ENCODE measurements around the gene CAV3. TPM values are rescaled to one million over a fixed set of nuclear protein-coding genes. Genes with fewer than 3 reads are reported as not detected.

CAV3 gene
- total and polyA plus RNA-seq, 10 of the 15 experiments (the other 5 are each of a cell fraction or from before 2014, with no cell fraction given): not detected

- TF ChIP-seq ASH2L (IDR thresholded peaks at IDR 0.05; ENCODE audit: borderline replicate concordance, low read depth) (no peak), CBFB (IDR thresholded peaks at IDR 0.05; ENCODE audit: low read depth) (no peak), NFIC (IDR thresholded peaks at IDR 0.05; ENCODE audit: low read depth, low read length) (no peak), DPF2 (IDR thresholded peaks at IDR 0.05) (peak; percentile 68), EP300 (IDR thresholded peaks at IDR 0.05; ENCODE audit: borderline replicate concordance in 1 of 2, control insufficient read depth in 1 of 2, low read depth in 2 of 2, low read length in 2 of 2) (no peak), GABPA (IDR thresholded peaks at IDR 0.05; ENCODE audit: low read depth) (no peak), MEF2A (IDR thresholded peaks at IDR 0.05; ENCODE audit: insufficient read depth, low read depth, low read length) (no peak), LARP7 (IDR thresholded peaks at IDR 0.05) (peak; percentile 66), MTA3 (IDR thresholded peaks at IDR 0.05; ENCODE audit: borderline replicate concordance, low read length) (no peak), TCF7 (IDR thresholded peaks at IDR 0.05; ENCODE audit: borderline replicate concordance) (no peak), SMAD5 (IDR thresholded peaks at IDR 0.05; ENCODE audit: low read depth) (no peak), POLR2A (IDR thresholded peaks at IDR 0.05; ENCODE audit: low read depth, low read length) (no peak; the same call in 1 of the 2 replicates), NR2C1 (IDR thresholded peaks at IDR 0.05) (no peak), HDGF (IDR thresholded peaks at IDR 0.05) (no peak), TBL1XR1 (IDR thresholded peaks at IDR 0.05; ENCODE audit: low read depth, low read length) (no peak), YY1 (IDR thresholded peaks at IDR 0.05; ENCODE audit: low read depth, low read length) (no peak), ZBTB33 (IDR thresholded peaks at IDR 0.05) (no peak), BCL11A (IDR thresholded peaks at IDR 0.05; ENCODE audit: low read depth, low read length) (no peak), RAD51 (IDR thresholded peaks at IDR 0.05) (no peak), ATF3 (IDR thresholded peaks at IDR 0.05; ENCODE audit: borderline replicate concordance, extremely low read depth, low read depth, low read length) (no peak), ZNF384 (IDR thresholded peaks at IDR 0.05; ENCODE audit: borderline replicate concordance, low read depth, low read length) (no peak), MTA2 (IDR thresholded peaks at IDR 0.05; ENCODE audit: low read depth) (no peak), EED (IDR thresholded peaks at IDR 0.05; ENCODE audit: low read depth) (no peak), GATAD2B (conservative IDR thresholded peaks at IDR 0.05; ENCODE audit: low read depth) (no peak; the same call in 1 of the 2 replicates), PBX3 (IDR thresholded peaks at IDR 0.05; ENCODE audit: insufficient replicate concordance, low read depth, low read length) (no peak), SIX5 (IDR thresholded peaks at IDR 0.05; ENCODE audit: low read depth, low read length, severe bottlenecking) (no peak), RBBP5 (conservative IDR thresholded peaks at IDR 0.05) (no peak), NFXL1 (IDR thresholded peaks at IDR 0.05; ENCODE audit: borderline replicate concordance) (no peak), CHD4 (IDR thresholded peaks at IDR 0.05) (no peak)
Observed at GRCh38 chr3:8767667-8768363, 34.2 kb downstream of the CAV3 start (continued).
